Cardiac fibroblast (primary cell): ENCODE measurements around the gene YPEL2.

Source experiments
- DNase-seq, 2 donors: peaks; one replicate each; pipeline versions ENCODE4 v3.0.0 to v3.0.0-alpha.2; 2010; ENCODE audit warnings: low read depth in 2 of 2
- H3K4me3 ChIP-seq, 2 donors: replicated peaks in 1 of 2; 1 replicate in 1 of 2; 2 replicates in 1 of 2; pipeline ENCODE4 v1.5.1; 2011; ENCODE audit warnings: low read depth in 2 of 2, low read length in 2 of 2, mild to moderate bottlenecking in 2 of 2, moderate library complexity in 1 of 2
- TF ChIP-seq, protein P1 (sequence below): IDR thresholded peaks from one replicate; pipeline ENCODE4 v1.5.1; 2011; ENCODE audit warnings: low read depth, mild to moderate bottlenecking, low read length, inconsistent platforms

Gene YPEL2

DNA sequence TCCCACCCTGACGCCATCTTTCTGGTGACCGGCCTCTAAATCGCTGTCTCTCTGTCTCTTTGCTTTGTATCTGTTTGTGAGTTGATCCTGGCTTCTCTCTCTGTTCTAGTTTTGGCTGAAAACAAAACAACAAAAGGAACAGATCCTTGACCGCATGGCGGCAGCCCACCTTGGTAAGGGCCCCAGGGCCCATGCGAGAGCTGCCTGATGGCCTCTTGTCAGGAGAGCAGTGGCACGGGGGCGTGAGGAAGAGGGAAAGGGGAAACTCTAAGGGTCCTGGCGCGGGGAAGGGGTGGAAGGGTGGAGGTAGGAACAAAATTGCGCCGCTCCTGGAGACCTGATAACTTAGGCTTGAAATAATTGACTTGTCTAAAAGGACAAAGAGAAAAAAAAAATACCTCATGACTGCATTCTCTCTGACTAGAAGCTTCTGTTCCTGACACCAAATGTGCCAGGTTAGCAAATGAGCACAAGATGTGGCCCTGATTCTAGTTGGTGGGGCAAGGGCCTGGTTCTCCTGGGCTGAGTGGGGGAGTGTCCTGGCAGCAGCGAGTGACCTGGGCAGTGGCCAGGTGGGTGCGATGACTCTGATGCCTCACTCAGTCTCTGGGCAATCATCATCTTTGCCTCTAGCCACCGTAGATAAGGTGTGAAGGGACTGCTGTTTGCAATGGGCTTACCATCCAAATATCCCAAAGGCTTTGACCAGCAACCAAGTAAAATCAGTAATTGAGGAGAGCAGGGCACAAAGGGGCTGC is 66.0 kb downstream of the YPEL2 start:
- TF ChIP-seq, protein P1, sequence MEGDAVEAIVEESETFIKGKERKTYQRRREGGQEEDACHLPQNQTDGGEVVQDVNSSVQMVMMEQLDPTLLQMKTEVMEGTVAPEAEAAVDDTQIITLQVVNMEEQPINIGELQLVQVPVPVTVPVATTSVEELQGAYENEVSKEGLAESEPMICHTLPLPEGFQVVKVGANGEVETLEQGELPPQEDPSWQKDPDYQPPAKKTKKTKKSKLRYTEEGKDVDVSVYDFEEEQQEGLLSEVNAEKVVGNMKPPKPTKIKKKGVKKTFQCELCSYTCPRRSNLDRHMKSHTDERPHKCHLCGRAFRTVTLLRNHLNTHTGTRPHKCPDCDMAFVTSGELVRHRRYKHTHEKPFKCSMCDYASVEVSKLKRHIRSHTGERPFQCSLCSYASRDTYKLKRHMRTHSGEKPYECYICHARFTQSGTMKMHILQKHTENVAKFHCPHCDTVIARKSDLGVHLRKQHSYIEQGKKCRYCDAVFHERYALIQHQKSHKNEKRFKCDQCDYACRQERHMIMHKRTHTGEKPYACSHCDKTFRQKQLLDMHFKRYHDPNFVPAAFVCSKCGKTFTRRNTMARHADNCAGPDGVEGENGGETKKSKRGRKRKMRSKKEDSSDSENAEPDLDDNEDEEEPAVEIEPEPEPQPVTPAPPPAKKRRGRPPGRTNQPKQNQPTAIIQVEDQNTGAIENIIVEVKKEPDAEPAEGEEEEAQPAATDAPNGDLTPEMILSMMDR = no peak
- no peak overlapping the region for H3K4me3 ChIP-seq
- no peak for DNase-seq

- no peak for DNase-seq
- TF ChIP-seq, protein P1 = no peak
- no peak overlapping the region for H3K4me3 ChIP-seq
Observed at GRCh38 chr17:59399914-59400313, 68.5 kb downstream of the YPEL2 start.

GRCh38 chr17:59400858-59401257 is 69.4 kb downstream of the YPEL2 start:
- TF ChIP-seq, protein P1 = no peak
- no peak overlapping the region for H3K4me3 ChIP-seq
- no peak for DNase-seq

- TF ChIP-seq, protein P1 = no peak
- no peak for DNase-seq
- no peak overlapping the region for H3K4me3 ChIP-seq
Observed at GRCh38 chr17:59401274-59401673, 69.8 kb downstream of the YPEL2 start.

GRCh38 chr17:59401725-59402124 is 70.3 kb downstream of the YPEL2 start:
- DNase-seq = no peak
- TF ChIP-seq, protein P1 = no peak
- H3K4me3 ChIP-seq = no peak overlapping the region

GRCh38 chr17:59402760-59403159 is 71.3 kb downstream of the YPEL2 start:
- H3K4me3 ChIP-seq = no peak overlapping the region
- TF ChIP-seq, protein P1 = no peak
- DNase-seq = no peak

DNA sequence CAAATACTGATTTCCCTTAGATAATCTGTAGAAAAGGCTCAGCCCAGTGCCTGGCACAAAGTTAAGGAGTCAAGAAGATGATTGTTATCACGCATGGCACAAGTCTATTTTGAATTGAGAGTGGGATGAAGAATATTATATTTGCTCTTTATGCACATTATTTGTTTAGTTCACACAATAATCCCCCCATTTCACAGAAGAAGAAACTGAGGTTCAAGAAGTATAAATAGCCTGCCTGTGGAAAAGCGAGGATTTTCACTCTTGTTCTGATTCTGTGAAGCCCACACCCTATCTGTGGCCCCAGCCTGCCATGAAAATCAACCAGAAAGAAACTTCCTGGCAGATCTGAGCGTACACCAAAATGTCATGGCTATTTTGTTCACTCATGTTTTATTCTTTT is 73.0 kb downstream of the YPEL2 start:
- DNase-seq = no peak
- TF ChIP-seq, protein P1 = no peak
- no peak overlapping the region for H3K4me3 ChIP-seq
